GM12873 (cell line): ENCODE measurements around the gene ASCC3.

Experiments used
- TF ChIP-seq, protein P1 (sequence below): IDR thresholded peaks from 2 replicates; pipeline ENCODE4 v1.5.1; 2012; ENCODE audit warnings: low read depth, mild to moderate bottlenecking, moderate library complexity, low read length, control low read depth; ENCODE audit not compliant: insufficient read depth; ENCODE audit errors: missing control alignments

Gene ASCC3

DNA sequence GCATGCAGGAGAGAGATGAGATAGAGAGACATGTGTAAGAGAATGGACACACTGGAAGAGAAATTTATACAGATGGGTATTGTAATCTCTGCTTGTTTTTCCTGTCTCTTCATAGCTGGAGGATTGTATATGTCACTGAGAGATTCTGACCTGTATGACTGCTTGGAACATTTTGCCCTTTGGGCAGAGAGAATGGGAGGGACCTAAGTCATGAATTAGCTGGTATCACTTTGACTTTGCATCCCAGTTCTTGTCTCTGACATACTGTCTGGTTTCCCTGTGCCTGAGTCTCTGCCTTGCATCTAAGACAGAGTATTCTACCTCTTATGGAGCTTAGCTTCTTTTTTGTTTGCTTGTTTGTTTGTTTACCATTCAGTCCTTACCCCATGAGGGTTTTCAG, 37.0 kb upstream of the ASCC3 start:
- TF ChIP-seq, protein P1, sequence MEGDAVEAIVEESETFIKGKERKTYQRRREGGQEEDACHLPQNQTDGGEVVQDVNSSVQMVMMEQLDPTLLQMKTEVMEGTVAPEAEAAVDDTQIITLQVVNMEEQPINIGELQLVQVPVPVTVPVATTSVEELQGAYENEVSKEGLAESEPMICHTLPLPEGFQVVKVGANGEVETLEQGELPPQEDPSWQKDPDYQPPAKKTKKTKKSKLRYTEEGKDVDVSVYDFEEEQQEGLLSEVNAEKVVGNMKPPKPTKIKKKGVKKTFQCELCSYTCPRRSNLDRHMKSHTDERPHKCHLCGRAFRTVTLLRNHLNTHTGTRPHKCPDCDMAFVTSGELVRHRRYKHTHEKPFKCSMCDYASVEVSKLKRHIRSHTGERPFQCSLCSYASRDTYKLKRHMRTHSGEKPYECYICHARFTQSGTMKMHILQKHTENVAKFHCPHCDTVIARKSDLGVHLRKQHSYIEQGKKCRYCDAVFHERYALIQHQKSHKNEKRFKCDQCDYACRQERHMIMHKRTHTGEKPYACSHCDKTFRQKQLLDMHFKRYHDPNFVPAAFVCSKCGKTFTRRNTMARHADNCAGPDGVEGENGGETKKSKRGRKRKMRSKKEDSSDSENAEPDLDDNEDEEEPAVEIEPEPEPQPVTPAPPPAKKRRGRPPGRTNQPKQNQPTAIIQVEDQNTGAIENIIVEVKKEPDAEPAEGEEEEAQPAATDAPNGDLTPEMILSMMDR, result no peak

DNA sequence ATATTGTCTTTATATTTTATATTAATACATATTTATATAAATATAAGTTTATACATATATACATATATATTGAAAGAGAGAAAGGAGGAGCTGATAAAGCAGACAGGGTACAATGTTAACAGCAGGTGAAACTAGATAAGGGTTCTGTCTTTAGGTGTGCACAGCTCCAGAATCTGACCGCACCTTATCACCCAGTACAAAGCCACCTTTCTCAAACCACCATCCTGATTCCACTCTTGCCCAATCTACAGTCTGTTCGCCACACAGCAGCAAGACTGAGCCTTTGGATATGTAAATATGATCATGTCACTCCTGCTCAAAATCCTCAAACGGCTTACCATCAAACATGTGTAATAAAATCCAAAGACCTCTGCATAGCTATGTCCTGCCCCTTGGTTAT, 34.7 kb upstream of the ASCC3 start:
- TF ChIP-seq, protein P1, result no peak

DNA sequence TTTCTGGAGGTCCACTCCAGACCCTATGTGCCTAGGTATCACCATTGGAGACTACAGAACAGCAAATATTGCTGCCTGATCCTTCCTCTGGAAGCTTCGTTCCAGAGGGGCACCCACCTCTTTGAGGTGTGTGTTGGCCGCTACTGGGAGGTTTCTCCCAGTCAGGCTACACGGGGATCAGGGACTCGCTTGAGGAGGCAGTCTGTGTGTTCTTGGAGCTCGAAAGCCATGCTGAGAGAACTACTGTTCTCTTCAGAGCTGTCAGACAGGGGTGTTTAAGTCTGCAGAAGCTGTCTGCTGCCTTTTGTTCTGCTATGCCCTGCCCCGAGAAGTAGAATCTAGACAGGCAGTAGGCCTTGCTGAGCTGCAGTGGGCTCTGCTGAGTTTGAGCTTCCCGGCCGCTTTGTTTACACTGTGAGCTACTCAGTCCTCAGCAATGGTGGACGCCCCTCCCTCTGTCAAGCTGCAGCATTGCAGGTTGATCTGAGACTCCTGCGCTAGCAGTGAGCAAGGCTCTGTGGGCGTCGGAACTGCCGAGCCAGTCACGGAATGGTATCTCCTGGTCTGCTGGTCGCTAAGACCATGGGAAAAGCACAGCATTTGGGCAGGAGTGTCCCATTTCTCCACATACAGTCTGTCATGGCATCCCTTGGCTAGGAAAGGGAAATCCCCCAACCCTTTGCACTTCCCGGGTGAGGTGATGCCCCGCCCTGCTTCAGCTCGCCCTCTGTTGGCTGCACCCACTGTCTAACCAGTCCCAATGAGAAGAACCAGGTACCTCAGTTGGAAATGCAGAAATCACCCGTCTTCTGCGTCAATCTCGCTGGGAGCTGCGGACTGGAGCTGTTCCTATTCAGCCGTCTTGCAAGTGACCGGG, 32.5 kb upstream of the ASCC3 start:
- TF ChIP-seq, protein P1, result no peak

DNA sequence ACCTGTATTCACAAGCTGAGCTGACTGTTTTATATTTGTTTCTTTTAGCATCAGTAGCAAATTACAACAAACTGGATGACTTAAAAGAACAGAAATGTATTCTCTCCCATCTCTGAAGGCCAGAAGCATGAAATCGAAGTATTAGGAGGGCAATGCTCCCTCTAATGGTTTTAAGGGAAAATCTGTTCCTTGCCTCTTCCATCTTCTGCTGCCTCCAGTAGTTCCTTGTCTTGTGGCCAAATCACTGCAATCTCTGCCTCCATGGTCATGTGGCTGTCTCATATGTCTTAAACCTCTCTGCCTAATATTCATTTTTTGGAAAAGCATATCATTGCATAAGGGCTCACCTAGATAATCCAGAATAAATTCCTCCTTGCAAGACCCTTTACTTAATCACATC, 25.2 kb upstream of the ASCC3 start:
- TF ChIP-seq, protein P1, result no peak

DNA sequence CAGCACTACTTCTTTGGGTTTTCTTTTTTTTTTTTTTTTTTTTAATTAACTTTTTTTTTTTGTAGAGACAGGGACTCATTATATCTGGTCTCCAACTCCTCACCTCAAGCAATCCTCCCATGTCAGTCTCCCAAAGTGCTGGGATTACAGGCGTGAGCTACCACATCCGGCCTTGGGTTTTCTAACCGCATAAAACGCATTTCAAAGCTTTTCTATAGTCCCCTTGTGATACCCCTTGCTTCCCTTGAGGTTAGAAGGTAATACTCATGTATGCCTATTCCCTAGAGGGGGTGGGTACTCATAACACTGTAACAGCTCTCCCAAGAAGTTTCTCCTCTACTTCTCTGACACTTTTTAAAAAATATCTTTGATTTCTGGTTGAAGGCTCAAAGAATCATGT, 23.9 kb upstream of the ASCC3 start:
- TF ChIP-seq, protein P1, result no peak

DNA sequence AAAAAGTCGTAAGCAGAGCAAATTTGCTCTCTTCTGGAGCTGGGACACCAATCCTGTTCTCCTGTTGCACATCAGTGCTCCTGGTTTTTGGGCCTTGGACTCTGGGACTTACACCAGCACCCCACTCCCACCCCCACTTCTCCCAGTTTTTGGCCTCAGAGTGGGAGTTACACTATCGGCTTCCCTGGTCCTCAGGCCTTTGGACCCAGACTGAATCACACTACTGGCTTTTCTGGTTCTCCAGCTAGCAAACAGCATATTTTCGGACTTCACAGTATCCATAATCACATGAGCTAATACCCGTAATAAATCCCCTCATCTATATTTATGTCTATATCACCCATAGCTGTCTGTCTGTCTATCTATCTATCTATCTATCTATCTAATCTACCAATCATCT, 23.2 kb upstream of the ASCC3 start:
- TF ChIP-seq, protein P1, result no peak

DNA sequence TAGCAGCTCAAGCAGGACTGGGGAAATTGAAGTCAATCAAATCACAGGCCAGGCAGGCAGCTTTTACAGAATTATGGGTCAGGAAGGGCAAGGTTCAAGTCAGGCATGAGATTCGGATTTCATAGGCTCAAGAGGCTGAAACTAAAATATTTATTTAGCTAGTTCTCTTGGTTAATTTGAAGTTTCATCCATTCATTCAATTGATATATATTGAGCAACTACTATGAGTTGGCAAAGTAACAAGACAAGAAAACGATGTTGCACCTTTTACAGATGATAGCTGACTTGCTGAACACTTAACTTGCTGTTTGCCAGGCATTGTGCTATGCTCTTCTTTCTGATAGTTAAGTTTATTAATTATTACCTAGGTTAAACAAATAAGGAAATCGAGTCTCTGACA, 20.5 kb upstream of the ASCC3 start:
- TF ChIP-seq, protein P1, result no peak
